ENCODE results near the gene CTNND2.

Gene CTNND2

DNA sequence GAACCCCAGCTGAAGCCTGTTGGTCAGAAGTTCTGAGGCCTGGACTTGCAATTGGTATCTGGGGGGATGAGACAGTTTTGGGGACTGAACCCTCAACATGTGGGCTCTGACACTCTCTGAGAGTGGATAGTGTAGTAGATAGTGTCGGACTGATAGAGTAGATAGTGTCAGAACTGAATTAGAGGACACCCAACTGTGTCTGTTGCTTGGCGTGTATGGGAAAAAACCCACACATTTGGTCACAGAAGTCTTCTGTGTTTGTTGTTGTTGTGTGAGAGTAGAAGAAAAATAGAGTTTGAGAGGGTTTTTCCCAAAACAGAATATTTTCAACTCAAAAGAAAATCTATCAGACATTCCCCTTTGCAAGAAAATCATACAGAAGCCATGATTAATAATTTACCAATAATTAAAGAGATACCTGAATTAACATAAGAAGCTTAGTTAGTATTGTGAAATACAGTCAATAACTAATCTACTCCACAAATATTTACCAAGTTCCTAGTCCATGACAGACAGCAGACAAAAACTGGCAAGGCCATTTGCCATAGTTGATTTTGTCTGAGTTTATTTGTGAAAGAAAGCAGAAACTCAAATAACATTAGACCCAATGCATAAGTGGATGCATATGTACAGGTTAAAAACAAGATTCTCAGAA is 170.9 kb downstream of the CTNND2 start:
- Histone ChIP-seq H3K9ac (ENCODE audit: low read depth, low read length) (no peak overlapping the region), H3K36me3 (ENCODE audit: insufficient read depth, low read length) (no peaks in the 10 kb centered on the region), H3K79me2 (ENCODE audit: insufficient read depth, low read length) (no peaks in the 10 kb centered on the region), H3K9me3 (ENCODE audit: insufficient read depth, low read length, severe bottlenecking) (no peaks in the 10 kb centered on the region), H2AFZ (ENCODE audit: low read depth, low read length) (no peak overlapping the region), H3K4me3 (ENCODE audit: low read depth in 1 of 2, low read length in 2 of 2) (no peak overlapping the region), H3K27ac (ENCODE audit: low read length) (no peak overlapping the region), H3K4me1 (ENCODE audit: insufficient read depth, low read length) (no peaks in the 10 kb centered on the region), H4K20me1 (ENCODE audit: insufficient read depth, low read length) (no peaks in the 10 kb centered on the region), H3K27me3 (ENCODE audit: insufficient read depth, low read length, poor library complexity) (no peaks in the 10 kb centered on the region), H3K4me2 (ENCODE audit: insufficient read depth, low read length) (no peak overlapping the region)
- ATAC-seq (ENCODE audit: insufficient read depth, low read depth) (no peak), DNase-seq (no peak)
- no peak for TF ChIP-seq EZH2 (IDR thresholded peaks at IDR 0.05; ENCODE audit: borderline replicate concordance, low read depth, low read length, severe bottlenecking)
- TF ChIP-seq, protein P1, sequence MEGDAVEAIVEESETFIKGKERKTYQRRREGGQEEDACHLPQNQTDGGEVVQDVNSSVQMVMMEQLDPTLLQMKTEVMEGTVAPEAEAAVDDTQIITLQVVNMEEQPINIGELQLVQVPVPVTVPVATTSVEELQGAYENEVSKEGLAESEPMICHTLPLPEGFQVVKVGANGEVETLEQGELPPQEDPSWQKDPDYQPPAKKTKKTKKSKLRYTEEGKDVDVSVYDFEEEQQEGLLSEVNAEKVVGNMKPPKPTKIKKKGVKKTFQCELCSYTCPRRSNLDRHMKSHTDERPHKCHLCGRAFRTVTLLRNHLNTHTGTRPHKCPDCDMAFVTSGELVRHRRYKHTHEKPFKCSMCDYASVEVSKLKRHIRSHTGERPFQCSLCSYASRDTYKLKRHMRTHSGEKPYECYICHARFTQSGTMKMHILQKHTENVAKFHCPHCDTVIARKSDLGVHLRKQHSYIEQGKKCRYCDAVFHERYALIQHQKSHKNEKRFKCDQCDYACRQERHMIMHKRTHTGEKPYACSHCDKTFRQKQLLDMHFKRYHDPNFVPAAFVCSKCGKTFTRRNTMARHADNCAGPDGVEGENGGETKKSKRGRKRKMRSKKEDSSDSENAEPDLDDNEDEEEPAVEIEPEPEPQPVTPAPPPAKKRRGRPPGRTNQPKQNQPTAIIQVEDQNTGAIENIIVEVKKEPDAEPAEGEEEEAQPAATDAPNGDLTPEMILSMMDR (IDR thresholded peaks at IDR 0.05; ENCODE audit: borderline replicate concordance, extremely low read depth, low read length, poor library complexity, severe bottlenecking) = no peak

GRCh38 chr5:11724940-11725339 is 179.3 kb downstream of the CTNND2 start:
- no peak overlapping the region for H3K27ac ChIP-seq (ENCODE audit: low read length)
- H3K9ac ChIP-seq (ENCODE audit: low read depth, low read length) = no peak overlapping the region
- H3K27me3 ChIP-seq (ENCODE audit: insufficient read depth, low read length, poor library complexity) = no peaks in the 10 kb centered on the region
- H4K20me1 ChIP-seq (ENCODE audit: insufficient read depth, low read length) = no peaks in the 10 kb centered on the region
- H3K4me3 ChIP-seq (ENCODE audit: low read depth in 1 of 2, low read length in 2 of 2) = no peak overlapping the region
- no peaks in the 10 kb centered on the region for H3K9me3 ChIP-seq (ENCODE audit: insufficient read depth, low read length, severe bottlenecking)
- ATAC-seq (ENCODE audit: insufficient read depth, low read depth) (no peak), DNase-seq (no peak)
- no peaks in the 10 kb centered on the region for H3K36me3 ChIP-seq (ENCODE audit: insufficient read depth, low read length)
- no peaks in the 10 kb centered on the region for H3K79me2 ChIP-seq (ENCODE audit: insufficient read depth, low read length)
- no peak overlapping the region for H3K4me2 ChIP-seq (ENCODE audit: insufficient read depth, low read length)
- H3K4me1 ChIP-seq (ENCODE audit: insufficient read depth, low read length) = no peaks in the 10 kb centered on the region
- TF ChIP-seq, protein P1 (IDR thresholded peaks at IDR 0.05; ENCODE audit: borderline replicate concordance, extremely low read depth, low read length, poor library complexity, severe bottlenecking) = no peak
- TF ChIP-seq EZH2 (IDR thresholded peaks at IDR 0.05; ENCODE audit: borderline replicate concordance, low read depth, low read length, severe bottlenecking) = no peak
- H2AFZ ChIP-seq (ENCODE audit: low read depth, low read length) = no peak overlapping the region

DNA sequence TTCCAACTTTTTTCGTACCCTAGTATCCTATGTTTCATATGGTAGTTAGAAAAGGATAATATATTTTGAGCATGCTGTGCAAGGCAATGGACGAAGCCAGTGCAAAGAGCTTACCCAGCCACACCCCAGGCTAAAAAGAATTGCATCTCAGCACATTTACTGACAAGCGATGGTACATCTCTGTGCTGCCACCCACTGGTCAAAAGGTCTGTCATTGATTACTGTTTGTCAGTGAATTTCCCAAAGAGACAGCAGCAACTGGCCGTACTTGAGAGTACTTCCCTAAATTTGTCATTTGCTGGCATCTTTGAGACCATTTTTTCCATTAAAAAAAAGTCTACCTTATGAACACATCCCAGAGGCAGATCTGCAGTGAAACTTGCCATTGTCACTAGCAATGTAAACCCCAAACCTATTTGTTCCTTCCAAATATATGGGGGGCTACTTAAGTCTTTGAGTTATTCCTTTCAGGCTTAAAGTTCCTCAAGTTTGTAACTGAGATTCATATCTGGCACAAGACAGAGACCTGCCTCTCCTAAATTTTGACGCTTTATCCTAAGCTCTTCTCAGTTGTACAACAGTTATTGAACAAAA is 184.3 kb downstream of the CTNND2 start:
- Histone ChIP-seq H2AFZ (ENCODE audit: low read depth, low read length) (no peak overlapping the region), H3K27me3 (ENCODE audit: insufficient read depth, low read length, poor library complexity) (no peaks in the 10 kb centered on the region), H3K4me2 (ENCODE audit: insufficient read depth, low read length) (no peak overlapping the region), H3K27ac (ENCODE audit: low read length) (no peak overlapping the region), H3K36me3 (ENCODE audit: insufficient read depth, low read length) (no peaks in the 10 kb centered on the region), H3K4me3 (ENCODE audit: low read depth in 1 of 2, low read length in 2 of 2) (no peak overlapping the region), H3K4me1 (ENCODE audit: insufficient read depth, low read length) (no peaks in the 10 kb centered on the region), H3K9ac (ENCODE audit: low read depth, low read length) (no peak overlapping the region), H3K9me3 (ENCODE audit: insufficient read depth, low read length, severe bottlenecking) (no peaks in the 10 kb centered on the region), H4K20me1 (ENCODE audit: insufficient read depth, low read length) (no peaks in the 10 kb centered on the region), H3K79me2 (ENCODE audit: insufficient read depth, low read length) (no peaks in the 10 kb centered on the region)
- peak; percentile 14 for DNase-seq
- ATAC-seq (ENCODE audit: insufficient read depth, low read depth) = no peak; the same call in 2 of the 3 replicates
- TF ChIP-seq, protein P1 (IDR thresholded peaks at IDR 0.05; ENCODE audit: borderline replicate concordance, extremely low read depth, low read length, poor library complexity, severe bottlenecking) = peak; percentile 44
- TF ChIP-seq EZH2 (IDR thresholded peaks at IDR 0.05; ENCODE audit: borderline replicate concordance, low read depth, low read length, severe bottlenecking) = no peak

Data from DND-41 (cell line).